ENCODE data around the gene TRIM28. TPM values are rescaled to one million over a fixed set of nuclear protein-coding genes. Genes with fewer than 3 reads are reported as not detected.

TRIM28 gene
- total RNA-seq, 1 experiment from 2014 or later: 908 TPM

- Histone ChIP-seq H3K4me2 (ENCODE audit: low read length) (no peak overlapping the region), H3K27ac (ENCODE audit: low read depth, low read length) (no peak overlapping the region), H3K79me2 (ENCODE audit: insufficient read depth, low read length) (peaks cover 69% of the 10 kb centered on the region), H2AFZ (ENCODE audit: low read depth, low read length, poor library complexity, severe bottlenecking) (no peak overlapping the region), H3K9me2 (ENCODE audit: insufficient read depth) (no peaks in the 10 kb centered on the region), H4K20me1 (ENCODE audit: insufficient read depth) (peaks cover 32% of the 10 kb centered on the region; the same call in 1 of the 2 replicates), H3K4me3 (replicated peaks in 1 of 2; ENCODE audit: low read depth in 1 of 2, low read length in 2 of 2) (no peak overlapping the region), H3K4me1 (ENCODE audit: control insufficient read depth in 1 of 2, insufficient read depth in 2 of 2, low read length in 2 of 2) (peaks cover 13 to 27% of the 10 kb centered on the region in 2 experiments), H3K9ac (ENCODE audit: low read length) (no peak overlapping the region), H3K36me3 (ENCODE audit: control insufficient read depth in 1 of 2, insufficient read depth in 2 of 2, low read length in 2 of 2) (peaks cover 50 to 65% of the 10 kb centered on the region in 2 experiments; a peak in 3 of 4 replicates), H3K27me3 (ENCODE audit: insufficient read depth, low read length) (no peaks in the 10 kb centered on the region), H3K9me3 (ENCODE audit: control insufficient read depth in 1 of 2, insufficient read depth in 1 of 2, low read depth in 1 of 2, low read length in 2 of 2) (no peaks in the 10 kb centered on the region)
- DNase-seq (ENCODE audit: low read depth, low spot score) (no peak), ATAC-seq (no peak)
- TF ChIP-seq CEBPB (IDR thresholded peaks at IDR 0.05; ENCODE audit: low read depth): no peak
- no peak for TF ChIP-seq YY1 (IDR thresholded peaks at IDR 0.05; ENCODE audit: extremely low read depth, insufficient replicate concordance, low read depth, low read length)
- TF ChIP-seq SIN3A (IDR thresholded peaks at IDR 0.05; ENCODE audit: low read depth): no peak
- no peak for TF ChIP-seq EGR1 (IDR thresholded peaks at IDR 0.05; ENCODE audit: low read depth)
- TF ChIP-seq, protein P1, sequence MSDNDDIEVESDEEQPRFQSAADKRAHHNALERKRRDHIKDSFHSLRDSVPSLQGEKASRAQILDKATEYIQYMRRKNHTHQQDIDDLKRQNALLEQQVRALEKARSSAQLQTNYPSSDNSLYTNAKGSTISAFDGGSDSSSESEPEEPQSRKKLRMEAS (IDR thresholded peaks at IDR 0.05): no peak
- ChIA-PET CTCF (no interaction called here), POLR2A (interaction anchor here (1.3 kb wide), 1 partner anchor 8 kb away, joined by 3 read pairs; the partner anchor contains the start of gene CHMP2A), RAD21 (ENCODE audit: low non-redundant PET in 1 of 2, low total read pairs in 2 of 2, uncharacterized antibody in 2 of 2, unreplicated experiment in 2 of 2) (no interaction called here)
- no TSS peak for BruUV-seq (replicated peaks)
- intact Hi-C loops (cut with micrococcal nuclease): no loop called here
Observed at GRCh38 chr19:58547323-58548312, 3.8 kb downstream of the TRIM28 start.

DNA sequence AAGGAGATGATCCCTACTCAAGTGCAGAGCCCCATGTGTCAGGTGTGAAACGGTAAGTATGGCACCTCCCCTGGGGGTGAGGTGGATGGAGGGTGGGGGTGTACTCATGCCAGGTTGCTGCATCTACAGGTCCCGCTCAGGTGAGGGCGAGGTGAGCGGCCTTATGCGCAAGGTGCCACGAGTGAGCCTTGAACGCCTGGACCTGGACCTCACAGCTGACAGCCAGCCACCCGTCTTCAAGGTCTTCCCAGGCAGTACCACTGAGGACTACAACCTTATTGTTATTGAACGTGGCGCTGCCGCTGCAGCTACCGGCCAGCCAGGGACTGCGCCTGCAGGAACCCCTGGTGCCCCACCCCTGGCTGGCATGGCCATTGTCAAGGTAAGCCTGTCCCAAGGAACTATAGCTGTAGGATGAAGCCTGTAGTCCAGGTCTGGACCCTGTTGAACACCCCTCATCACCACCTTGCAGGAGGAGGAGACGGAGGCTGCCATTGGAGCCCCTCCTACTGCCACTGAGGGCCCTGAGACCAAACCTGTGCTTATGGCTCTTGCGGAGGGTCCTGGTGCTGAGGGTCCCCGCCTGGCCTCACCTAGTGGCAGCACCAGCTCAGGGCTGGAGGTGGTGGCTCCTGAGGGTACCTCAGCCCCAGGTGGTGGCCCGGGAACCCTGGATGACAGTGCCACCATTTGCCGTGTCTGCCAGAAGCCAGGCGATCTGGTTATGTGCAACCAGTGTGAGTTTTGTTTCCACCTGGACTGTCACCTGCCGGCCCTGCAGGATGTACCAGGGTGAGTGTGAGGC, 5.2 kb downstream of the TRIM28 start:
- H3K36me3 ChIP-seq (ENCODE audit: control insufficient read depth in 1 of 2, insufficient read depth in 2 of 2, low read length in 2 of 2): peaks cover 52 to 65% of the 10 kb centered on the region in 2 experiments; a peak in 3 of 4 replicates
- no peak for TF ChIP-seq EGR1 (IDR thresholded peaks at IDR 0.05; ENCODE audit: low read depth)
- TF ChIP-seq SP1 (IDR thresholded peaks at IDR 0.05; ENCODE audit: low read depth): no peak
- no peak for TF ChIP-seq SIN3A (IDR thresholded peaks at IDR 0.05; ENCODE audit: low read depth)
- TF ChIP-seq POLR2AphosphoS5 (IDR thresholded peaks at IDR 0.05; ENCODE audit: low read depth, low read length): no peak; the same call in 1 of the 2 replicates
- TF ChIP-seq, protein P2, sequence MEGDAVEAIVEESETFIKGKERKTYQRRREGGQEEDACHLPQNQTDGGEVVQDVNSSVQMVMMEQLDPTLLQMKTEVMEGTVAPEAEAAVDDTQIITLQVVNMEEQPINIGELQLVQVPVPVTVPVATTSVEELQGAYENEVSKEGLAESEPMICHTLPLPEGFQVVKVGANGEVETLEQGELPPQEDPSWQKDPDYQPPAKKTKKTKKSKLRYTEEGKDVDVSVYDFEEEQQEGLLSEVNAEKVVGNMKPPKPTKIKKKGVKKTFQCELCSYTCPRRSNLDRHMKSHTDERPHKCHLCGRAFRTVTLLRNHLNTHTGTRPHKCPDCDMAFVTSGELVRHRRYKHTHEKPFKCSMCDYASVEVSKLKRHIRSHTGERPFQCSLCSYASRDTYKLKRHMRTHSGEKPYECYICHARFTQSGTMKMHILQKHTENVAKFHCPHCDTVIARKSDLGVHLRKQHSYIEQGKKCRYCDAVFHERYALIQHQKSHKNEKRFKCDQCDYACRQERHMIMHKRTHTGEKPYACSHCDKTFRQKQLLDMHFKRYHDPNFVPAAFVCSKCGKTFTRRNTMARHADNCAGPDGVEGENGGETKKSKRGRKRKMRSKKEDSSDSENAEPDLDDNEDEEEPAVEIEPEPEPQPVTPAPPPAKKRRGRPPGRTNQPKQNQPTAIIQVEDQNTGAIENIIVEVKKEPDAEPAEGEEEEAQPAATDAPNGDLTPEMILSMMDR (IDR thresholded peaks at IDR 0.05 in 2 of 3, conservative IDR thresholded peaks at IDR 0.05 in 1 of 3; ENCODE audit: borderline replicate concordance in 1 of 3, insufficient read depth in 1 of 3, low read depth in 2 of 3, low read length in 2 of 3): no peak
- TF ChIP-seq FOSL1 (IDR thresholded peaks at IDR 0.05; ENCODE audit: low read depth): no peak
- no peak for TF ChIP-seq CBX3 (IDR thresholded peaks at IDR 0.05; ENCODE audit: low read depth)
- TF ChIP-seq POLR2A (IDR thresholded peaks at IDR 0.05; ENCODE audit: borderline replicate concordance, extremely low read depth, insufficient read depth, insufficient read length): no peak
- no peak for TF ChIP-seq JUND (IDR thresholded peaks at IDR 0.05)
- no peak for TF ChIP-seq EZH2 (IDR thresholded peaks at IDR 0.05)
- TF ChIP-seq TCF7L2 (IDR thresholded peaks at IDR 0.05; ENCODE audit: borderline replicate concordance, extremely low read depth, insufficient read depth, insufficient read length): no peak
- TF ChIP-seq YY1 (IDR thresholded peaks at IDR 0.05; ENCODE audit: extremely low read depth, insufficient replicate concordance, low read depth, low read length): no peak
- no peak for TF ChIP-seq SRF (IDR thresholded peaks at IDR 0.05; ENCODE audit: low read depth)

More for the DNA sequence above, 5.2 kb downstream of the TRIM28 start:
- H3K4me3 ChIP-seq (replicated peaks in 1 of 2; ENCODE audit: low read depth in 1 of 2, low read length in 2 of 2): no peak overlapping the region
- H2AFZ ChIP-seq (ENCODE audit: low read depth, low read length, poor library complexity, severe bottlenecking): no peak overlapping the region
- no peak overlapping the region for H3K9ac ChIP-seq (ENCODE audit: low read length)
- H3K9me2 ChIP-seq (ENCODE audit: insufficient read depth): no peaks in the 10 kb centered on the region
- peaks cover 32% of the 10 kb centered on the region; the same call in 1 of the 2 replicates for H4K20me1 ChIP-seq (ENCODE audit: insufficient read depth)
- H3K4me1 ChIP-seq (ENCODE audit: control insufficient read depth in 1 of 2, insufficient read depth in 2 of 2, low read length in 2 of 2): peaks cover 18 to 23% of the 10 kb centered on the region in 2 experiments; a peak in 3 of 4 replicates
- ChIA-PET POLR2A (no interaction called here), RAD21 (ENCODE audit: low non-redundant PET in 1 of 2, low total read pairs in 2 of 2, uncharacterized antibody in 2 of 2, unreplicated experiment in 2 of 2) (no interaction called here), CTCF (no interaction called here)
- peak overlapping the region; percentile 10; the same call in 1 of the 2 replicates for H3K27ac ChIP-seq (ENCODE audit: low read depth, low read length)
- BruUV-seq (replicated peaks): no TSS peak
- ATAC-seq (no peak), DNase-seq (ENCODE audit: low read depth, low spot score) (no peak)
- intact Hi-C loops (cut with micrococcal nuclease): no loop called here
- H3K9me3 ChIP-seq (ENCODE audit: control insufficient read depth in 1 of 2, insufficient read depth in 1 of 2, low read depth in 1 of 2, low read length in 2 of 2): no peaks in the 10 kb centered on the region
- H3K4me2 ChIP-seq (ENCODE audit: low read length): no peak overlapping the region
- peaks cover 81% of the 10 kb centered on the region for H3K79me2 ChIP-seq (ENCODE audit: insufficient read depth, low read length)
- H3K27me3 ChIP-seq (ENCODE audit: insufficient read depth, low read length): no peaks in the 10 kb centered on the region

Measured in HCT116 (cell line).